Thymus (tissue), 11 donors: ENCODE results near the gene BDH1. TPM values are rescaled to one million over a fixed set of nuclear protein-coding genes. Genes with fewer than 3 reads are reported as not detected.

Experiments
- DNase-seq, 9 donors: peaks; one replicate each; pipeline ENCODE4 v3.0.0-alpha.2; 2013; ENCODE audit warnings: low spot score in 9 of 9, low read depth in 6 of 9, missing footprints in 1 of 9
- H3K27ac ChIP-seq, 2 donors: one replicate each; pipeline ENCODE4 v1.5.1; 2013; ENCODE audit warnings: control low read depth in 1 of 2, low read depth in 1 of 2, low read length in 1 of 2, mild to moderate bottlenecking in 1 of 2, moderate library complexity in 1 of 2
- H3K27me3 ChIP-seq, 2 donors: one replicate each; pipeline ENCODE4 v1.5.1; 2013; ENCODE audit warnings: low read length in 1 of 2; ENCODE audit not compliant: control insufficient read depth in 2 of 2, insufficient read depth in 1 of 2
- H3K36me3 ChIP-seq, 2 donors: one replicate each; pipeline ENCODE4 v1.5.1; 2013; ENCODE audit warnings: low read length in 1 of 2, mild to moderate bottlenecking in 1 of 2, moderate library complexity in 1 of 2; ENCODE audit not compliant: control insufficient read depth in 2 of 2, insufficient read depth in 2 of 2
- H3K4me1 ChIP-seq, 2 donors: one replicate each; pipeline ENCODE4 v1.5.1; 2013; ENCODE audit warnings: low read length in 2 of 2; ENCODE audit not compliant: control insufficient read depth in 2 of 2, insufficient read depth in 2 of 2
- H3K4me3 ChIP-seq, 2 donors: one replicate each; pipeline ENCODE4 v1.5.1; 2013; ENCODE audit warnings: low read length in 2 of 2, control low read depth in 1 of 2, mild to moderate bottlenecking in 1 of 2
- H3K9me3 ChIP-seq, 2 donors: one replicate each; pipeline ENCODE4 v1.5.1; 2013; ENCODE audit warnings: low read length in 1 of 2, mild to moderate bottlenecking in 1 of 2; ENCODE audit not compliant: control insufficient read depth in 2 of 2, insufficient read depth in 1 of 2
- WGBS: extraction: QIAGEN DNeasy Blood & Tissue Kit; methylation state at CpG from one replicate; pipeline ENCODE4 v1.1.7; 2013; 5-methylcytosine and 5-hydroxymethylcytosine counted together
- polyA plus RNA-seq: library from polyadenylated mRNA; stranded (reverse); fragments of 200-250 nt; gene quantifications from one replicate; pipeline ENCODE4 v1.2.3, GENCODE V29; 2013
- total RNA-seq: library from RNA; stranded (reverse); fragments of 120-200 nt; gene quantifications from one replicate; pipeline ENCODE4 v1.2.4, GENCODE V29; 2013
- donor health status: healthy.

Gene BDH1
- total and polyA plus RNA-seq, 2 donors, result 13.2 to 25.1 TPM

DNA sequence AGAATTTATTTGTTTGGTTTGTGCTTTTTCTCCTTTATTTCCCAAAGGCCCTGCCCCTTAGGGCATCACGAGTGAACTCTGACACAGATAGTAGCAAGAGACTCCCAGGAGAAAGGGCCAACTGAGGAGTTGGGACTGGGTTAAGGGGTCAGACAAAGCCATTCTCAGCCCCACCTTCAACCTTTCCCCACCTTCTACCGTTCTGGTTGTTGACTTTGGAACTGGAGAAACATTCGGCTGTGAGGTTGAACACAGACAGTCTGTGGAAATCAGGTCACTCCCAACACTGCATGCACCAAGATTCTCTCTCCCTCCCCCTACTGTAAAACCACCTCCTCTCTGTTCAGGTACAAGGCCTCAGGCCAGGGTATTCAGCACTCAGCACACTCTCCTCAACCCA is 3.9 kb upstream of the BDH1 start:
- Histone ChIP-seq H3K36me3 (no peaks in the 10 kb centered on the region), H3K4me3 (no peak overlapping the region), H3K9me3 (peaks cover 0 to 4% of the 10 kb centered on the region in 2 donors), H3K27ac (no peak overlapping the region), H3K4me1 (peaks cover 4 to 10% of the 10 kb centered on the region in 2 donors), H3K27me3 (peaks cover 0 to 18% of the 10 kb centered on the region in 2 donors)
- WGBS, result 86% methylated on average over 3 of the region's 3 CpGs
- DNase-seq, result no peak

DNA sequence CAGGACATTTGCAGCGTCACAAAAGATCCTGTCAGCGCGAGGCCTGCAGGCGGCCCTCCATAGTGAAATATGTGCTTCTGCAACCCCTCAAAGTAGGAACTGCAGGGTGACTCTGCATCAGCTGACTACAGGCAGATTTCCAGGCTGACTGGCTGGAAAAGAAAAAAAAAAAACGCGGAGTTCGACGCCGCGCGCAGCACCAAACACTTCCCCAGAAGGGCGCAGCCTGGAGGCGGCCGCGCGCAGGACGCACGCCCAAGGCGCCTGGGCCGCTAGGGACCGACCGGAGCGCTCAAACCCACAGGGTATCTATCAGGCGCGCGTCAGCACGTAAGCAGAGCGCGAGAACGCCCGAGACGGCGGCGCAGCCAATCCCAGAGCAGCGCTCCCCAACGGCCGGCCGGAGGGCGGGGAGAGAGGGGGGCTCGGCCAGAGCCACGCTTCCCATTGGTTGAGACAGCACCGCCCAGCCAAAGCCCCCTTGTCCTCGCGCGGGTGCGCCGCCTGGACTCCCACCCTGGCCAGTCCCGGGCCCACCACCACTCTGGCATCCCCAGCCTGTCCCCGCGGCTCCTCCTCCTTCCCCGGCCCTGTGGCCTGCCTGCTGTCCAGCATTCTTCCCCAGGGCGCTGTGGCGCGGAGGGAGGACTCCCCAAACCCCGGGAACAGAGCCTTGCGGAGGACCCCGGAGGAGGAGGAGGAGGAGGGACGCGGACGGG is 1.0 kb downstream of the BDH1 start:
- H3K27me3 ChIP-seq, result peaks cover 0 to 18% of the 10 kb centered on the region in 2 donors
- peak overlapping the region; percentile 60 to 92 for H3K4me3 ChIP-seq
- H3K36me3 ChIP-seq, result peaks cover 0 to 3% of the 10 kb centered on the region in 2 donors
- H3K27ac ChIP-seq, result peak overlapping the region; percentile 77 to 92
- peaks cover 10 to 17% of the 10 kb centered on the region in 2 donors for H3K4me1 ChIP-seq
- under 1% methylated on average over 60 of the region's 60 CpGs for WGBS
- no peaks in the 10 kb centered on the region for H3K9me3 ChIP-seq
- DNase-seq, result peak; percentile 82 to 96 (median 90)

DNA sequence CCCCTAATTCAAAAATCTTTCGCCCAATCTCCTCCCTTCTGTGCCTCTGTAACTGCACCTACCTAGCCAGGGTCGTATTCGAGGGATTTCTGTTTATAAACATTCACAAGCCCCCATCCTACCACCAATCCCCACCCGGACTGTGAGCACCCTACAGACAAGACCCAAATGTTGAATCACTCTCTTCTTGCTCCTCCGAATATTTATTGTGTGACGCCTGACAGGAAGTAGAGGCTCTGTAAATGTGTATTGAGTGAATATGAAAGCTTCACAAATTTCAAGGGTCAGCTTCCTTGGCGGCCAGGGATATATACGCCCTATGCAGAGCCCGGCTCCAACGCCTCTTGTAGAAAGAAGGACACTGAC is 1.6 kb downstream of the BDH1 start:
- DNase-seq, result peak in 2 of 9 donors; percentile 5 to 6
- peak overlapping the region; percentile 60 to 92 for H3K4me3 ChIP-seq
- H3K27ac ChIP-seq, result peak overlapping the region; percentile 71 to 92
- no peaks in the 10 kb centered on the region for H3K9me3 ChIP-seq
- H3K27me3 ChIP-seq, result peaks cover 0 to 18% of the 10 kb centered on the region in 2 donors
- peaks cover 0 to 3% of the 10 kb centered on the region in 2 donors for H3K36me3 ChIP-seq
- peaks cover 10 to 17% of the 10 kb centered on the region in 2 donors for H3K4me1 ChIP-seq
- 43% methylated on average over 10 of the region's 10 CpGs for WGBS

DNA sequence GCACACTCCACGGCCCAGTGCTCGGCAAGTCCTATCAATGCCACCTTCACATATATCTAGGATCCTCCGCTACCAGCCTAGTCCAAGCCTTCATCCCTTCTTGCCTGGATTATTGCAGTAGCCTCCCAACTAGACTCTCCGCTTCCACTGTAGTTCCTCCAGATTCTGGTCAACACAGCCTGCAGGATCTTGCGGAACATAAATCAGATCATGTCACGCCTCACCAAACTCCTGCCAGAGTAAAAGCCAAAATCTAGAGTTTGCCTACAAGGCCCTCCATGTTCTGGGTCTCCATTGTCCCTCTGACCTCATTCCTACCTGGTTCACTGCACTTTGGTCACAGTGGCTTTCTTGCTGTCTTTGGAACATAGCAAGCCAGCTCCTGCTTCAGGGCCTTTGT is 3.6 kb downstream of the BDH1 start:
- Histone ChIP-seq H3K36me3 (peaks cover 2 to 3% of the 10 kb centered on the region in 2 donors), H3K4me1 (peaks cover 10 to 17% of the 10 kb centered on the region in 2 donors), H3K27me3 (peaks cover 0 to 10% of the 10 kb centered on the region in 2 donors), H3K9me3 (no peaks in the 10 kb centered on the region), H3K4me3 (no peak overlapping the region), H3K27ac (no peak overlapping the region)
- 99% methylated on average over 6 of the region's 6 CpGs for WGBS
- DNase-seq, result no peak

DNA sequence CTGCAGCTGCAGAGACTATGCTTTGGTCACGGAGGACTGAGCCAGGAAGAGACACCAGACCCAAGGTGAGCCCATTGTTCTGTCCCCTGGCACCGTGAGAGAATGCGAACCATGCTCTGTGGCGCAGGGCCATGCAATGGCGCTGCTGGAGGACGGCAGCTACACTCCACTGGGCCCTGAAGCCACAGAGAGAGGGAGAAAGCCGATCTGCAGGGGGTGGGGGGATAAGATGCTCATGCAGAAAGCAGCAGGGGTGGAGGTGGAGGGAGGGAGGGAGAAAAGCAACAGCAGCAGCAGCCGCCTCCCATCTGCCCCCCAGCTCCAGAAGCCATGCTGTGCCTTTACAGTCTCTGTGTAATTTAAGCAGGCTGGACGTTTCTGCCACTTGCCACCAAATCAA is 5.3 kb downstream of the BDH1 start:
- H3K9me3 ChIP-seq, result no peaks in the 10 kb centered on the region
- no peak for DNase-seq
- WGBS, result 95% methylated on average over 9 of the region's 9 CpGs
- H3K27ac ChIP-seq, result no peak overlapping the region
- H3K4me3 ChIP-seq, result no peak overlapping the region
- no peaks in the 10 kb centered on the region for H3K27me3 ChIP-seq
- peaks cover 7 to 10% of the 10 kb centered on the region in 2 donors for H3K36me3 ChIP-seq
- H3K4me1 ChIP-seq, result peaks cover 6 to 10% of the 10 kb centered on the region in 2 donors

DNA sequence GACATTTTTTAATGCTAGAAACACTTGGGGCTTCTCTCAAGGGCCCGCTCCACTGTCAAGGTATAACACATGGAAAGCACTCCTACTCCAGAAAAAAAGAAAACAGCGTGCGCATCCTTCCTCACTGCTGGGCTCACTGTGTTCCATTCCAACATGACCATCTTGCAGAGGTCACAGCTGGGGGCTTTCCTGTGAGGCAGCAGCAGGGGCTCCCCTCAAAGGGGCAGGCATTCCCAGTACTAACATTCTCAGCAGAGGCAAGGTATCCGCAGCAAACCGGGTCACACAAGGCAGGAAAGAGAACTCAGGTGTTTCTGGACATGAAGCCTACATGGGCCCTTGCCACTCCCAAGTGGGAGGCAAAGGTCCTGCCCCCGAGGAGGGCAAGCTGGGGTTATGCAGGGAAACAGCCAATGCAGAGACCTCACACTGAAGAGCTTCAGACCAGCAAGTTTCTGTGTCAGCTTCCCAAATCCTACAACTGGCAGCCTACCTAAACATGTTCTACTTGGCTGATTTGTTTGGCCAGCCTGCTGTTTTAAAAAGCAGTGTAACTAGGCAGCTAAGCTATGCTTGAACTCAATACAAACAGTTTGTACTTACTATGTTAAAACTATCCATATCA is 6.4 kb downstream of the BDH1 start:
- no peak overlapping the region for H3K4me3 ChIP-seq
- H3K27me3 ChIP-seq, result no peaks in the 10 kb centered on the region
- peaks cover 13 to 15% of the 10 kb centered on the region in 2 donors for H3K36me3 ChIP-seq
- H3K9me3 ChIP-seq, result no peaks in the 10 kb centered on the region
- peaks cover 6% of the 10 kb centered on the region in 2 donors for H3K4me1 ChIP-seq
- no peak for DNase-seq
- 92% methylated on average over 6 of the region's 6 CpGs for WGBS
- H3K27ac ChIP-seq, result no peak overlapping the region

DNA sequence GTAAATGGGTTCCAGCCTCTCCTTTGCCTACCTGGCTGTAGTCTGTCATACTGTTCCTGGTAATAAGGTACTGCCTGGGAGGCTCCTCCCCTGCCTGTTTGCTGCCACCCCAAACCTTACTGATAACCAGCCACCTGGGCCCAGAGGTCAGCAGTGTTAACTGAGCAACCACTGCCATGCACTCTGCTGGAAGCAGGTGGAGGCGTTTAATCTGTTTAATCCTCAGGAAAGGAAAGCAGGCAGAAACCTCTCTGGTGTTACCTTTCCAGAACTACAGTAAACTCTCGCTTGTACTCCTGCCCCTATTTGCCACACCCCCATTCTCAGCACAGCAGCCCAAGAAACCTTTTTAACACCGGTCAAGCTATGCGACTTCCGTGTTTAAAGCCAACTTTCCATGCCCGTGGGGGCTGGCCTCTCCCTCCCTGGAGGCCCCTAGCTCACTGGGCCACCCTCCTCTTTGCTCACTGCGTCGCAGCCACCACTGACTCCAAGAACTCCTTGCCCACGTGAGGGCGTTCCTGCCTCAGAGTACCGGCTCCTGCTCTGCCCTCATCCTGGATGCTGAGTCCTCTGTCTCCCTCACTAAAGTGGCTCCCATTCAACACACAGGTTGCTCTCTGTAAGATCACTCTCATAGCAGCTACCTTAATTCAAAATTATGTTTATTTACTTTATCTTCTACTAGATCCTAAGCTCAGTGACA is 8.3 kb downstream of the BDH1 start:
- Histone ChIP-seq H3K4me1 (no peaks in the 10 kb centered on the region), H3K9me3 (no peaks in the 10 kb centered on the region), H3K4me3 (no peak overlapping the region), H3K36me3 (peaks cover 22 to 31% of the 10 kb centered on the region in 2 donors), H3K27me3 (no peaks in the 10 kb centered on the region), H3K27ac (no peak overlapping the region)
- 95% methylated on average over 11 of the region's 11 CpGs for WGBS
- DNase-seq, result no peak

DNA sequence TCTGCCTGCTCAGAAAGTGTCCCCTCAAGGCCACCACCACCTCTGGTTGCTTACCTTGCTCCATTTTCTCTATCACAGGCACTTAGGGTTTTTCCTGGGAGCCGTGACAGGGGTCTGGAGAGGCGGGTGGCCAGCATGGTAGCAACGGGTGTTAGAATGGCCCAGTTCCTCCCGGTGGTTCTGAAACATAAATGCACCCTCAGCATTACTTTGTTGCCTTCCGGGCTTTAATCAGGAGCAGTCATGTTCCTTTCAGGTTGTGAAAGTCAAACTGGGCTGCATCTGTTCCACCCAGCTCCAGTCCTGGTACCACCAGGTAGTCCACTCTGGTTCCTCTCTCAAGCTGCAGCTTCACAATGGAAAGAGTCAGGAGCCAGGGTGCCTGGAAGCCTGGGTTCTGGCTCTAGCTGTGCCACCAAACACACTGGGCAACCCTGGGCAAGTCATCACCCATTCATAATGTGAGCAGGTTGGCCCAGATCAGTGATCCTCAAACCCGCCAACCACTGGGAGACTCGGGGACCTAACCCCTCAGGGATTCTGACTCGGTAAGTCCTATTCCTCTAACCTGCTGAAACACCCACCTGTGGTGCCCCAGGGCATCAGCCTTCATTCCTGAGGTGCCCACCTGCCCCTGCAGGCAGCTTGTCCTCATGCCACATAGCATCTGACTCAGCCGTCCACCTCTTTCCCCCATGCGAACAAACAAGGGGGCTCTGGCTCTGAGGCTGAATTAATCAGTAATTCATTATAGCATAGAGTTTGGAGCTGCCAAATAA is 9.3 kb downstream of the BDH1 start:
- Histone ChIP-seq H3K27ac (no peak overlapping the region), H3K4me3 (no peak overlapping the region), H3K4me1 (peaks cover 0 to 4% of the 10 kb centered on the region in 2 donors), H3K36me3 (peaks cover 22 to 38% of the 10 kb centered on the region in 2 donors), H3K27me3 (no peaks in the 10 kb centered on the region), H3K9me3 (no peaks in the 10 kb centered on the region)
- 97% methylated on average over 10 of the region's 10 CpGs for WGBS
- no peak for DNase-seq
